Measurements from ENCODE around the gene HUNK.
"Not testable (repeated sequence)": the region's sequence is repeated elsewhere in the genome, so short reads cannot be mapped to it uniquely, and the experiment has no call there.

HUNK gene

GRCh38 chr21:31871371-31871770, 1.4 kb upstream of the HUNK start:
- DNase-seq = not testable (repeated sequence)

GRCh38 chr21:31872072-31872451, 758 bp upstream of the HUNK start:
- no peak for DNase-seq

GRCh38 chr21:31873275-31873695, 465 bp downstream of the HUNK start:
- DNase-seq = peak; percentile 72

- DNase-seq = peak; percentile 87
Measured at GRCh38 chr21:31873696-31874599, 1.1 kb downstream of the HUNK start.

- DNase-seq = peak; percentile 65
Measured at GRCh38 chr21:31874812-31875212, 2.0 kb downstream of the HUNK start.

GRCh38 chr21:31875496-31876015, 2.7 kb downstream of the HUNK start:
- peak; percentile 75 for DNase-seq

- no peak for DNase-seq
Measured at GRCh38 chr21:31877463-31877957, 4.7 kb downstream of the HUNK start.

- no peak for DNase-seq
Measured at GRCh38 chr21:31878831-31879230, 6.0 kb downstream of the HUNK start.

GRCh38 chr21:31879241-31879650, 6.4 kb downstream of the HUNK start:
- DNase-seq = no peak

GRCh38 chr21:31879911-31880310, 7.1 kb downstream of the HUNK start:
- no peak for DNase-seq

- no peak for DNase-seq
Measured at GRCh38 chr21:31880816-31881215, 8.0 kb downstream of the HUNK start.

GRCh38 chr21:31882711-31883110, 9.9 kb downstream of the HUNK start:
- no peak for DNase-seq

- DNase-seq = peak; percentile 19
Measured at GRCh38 chr21:31885146-31885545, 12.3 kb downstream of the HUNK start.

GRCh38 chr21:31886915-31887314, 14.1 kb downstream of the HUNK start:
- DNase-seq = peak; percentile 62

- no peak for DNase-seq
Measured at GRCh38 chr21:31887391-31887841, 14.6 kb downstream of the HUNK start.

- DNase-seq = no peak
Measured at GRCh38 chr21:31888936-31889371, 16.1 kb downstream of the HUNK start.

- DNase-seq = no peak
Measured at GRCh38 chr21:31889460-31889859, 16.6 kb downstream of the HUNK start.

- DNase-seq = no peak
Measured at GRCh38 chr21:31892686-31893085, 19.9 kb downstream of the HUNK start.

- DNase-seq = no peak
Measured at GRCh38 chr21:31893851-31894415, 21.1 kb downstream of the HUNK start.

GRCh38 chr21:31894457-31894856, 21.6 kb downstream of the HUNK start:
- no peak for DNase-seq

GRCh38 chr21:31895077-31895835, 22.4 kb downstream of the HUNK start:
- DNase-seq = no peak

GRCh38 chr21:31896019-31896418, 23.2 kb downstream of the HUNK start:
- DNase-seq = no peak

GRCh38 chr21:31897311-31897710, 24.5 kb downstream of the HUNK start:
- no peak for DNase-seq

Data from right forelimb (tissue), 1 donor.